ENCODE data around the gene SEMA4D.

DNA sequence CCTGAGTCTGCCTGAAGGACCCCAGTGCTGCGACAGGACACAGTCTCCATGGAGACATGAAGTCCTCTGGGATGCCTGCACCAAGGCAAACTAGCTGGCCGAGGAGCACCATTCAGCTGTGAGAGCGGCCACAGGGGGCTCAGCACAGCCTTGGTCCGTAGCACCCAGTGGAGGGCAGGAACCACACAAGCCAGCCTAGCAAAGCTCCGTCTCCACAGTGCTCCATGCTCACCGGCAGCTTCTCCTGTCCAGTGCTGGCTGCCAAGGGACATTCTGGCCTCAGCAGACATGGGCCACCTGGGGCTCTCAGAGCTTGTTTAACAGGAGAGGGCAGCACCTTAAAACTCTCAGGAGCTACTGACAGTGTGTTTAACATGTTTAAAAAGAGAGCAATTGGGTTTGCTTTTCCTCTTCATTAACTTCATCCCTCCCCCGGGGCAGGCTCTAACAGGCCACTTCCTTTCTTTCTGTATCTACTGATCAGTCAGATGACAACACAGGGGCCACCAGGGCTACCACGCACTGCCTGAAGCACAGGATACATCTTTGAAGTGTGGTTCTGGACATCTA, 122.6 kb downstream of the SEMA4D start:
- TF ChIP-seq POLR2AphosphoS5 (IDR thresholded peaks at IDR 0.05), result peak; percentile 26
- TF ChIP-seq, protein P1, sequence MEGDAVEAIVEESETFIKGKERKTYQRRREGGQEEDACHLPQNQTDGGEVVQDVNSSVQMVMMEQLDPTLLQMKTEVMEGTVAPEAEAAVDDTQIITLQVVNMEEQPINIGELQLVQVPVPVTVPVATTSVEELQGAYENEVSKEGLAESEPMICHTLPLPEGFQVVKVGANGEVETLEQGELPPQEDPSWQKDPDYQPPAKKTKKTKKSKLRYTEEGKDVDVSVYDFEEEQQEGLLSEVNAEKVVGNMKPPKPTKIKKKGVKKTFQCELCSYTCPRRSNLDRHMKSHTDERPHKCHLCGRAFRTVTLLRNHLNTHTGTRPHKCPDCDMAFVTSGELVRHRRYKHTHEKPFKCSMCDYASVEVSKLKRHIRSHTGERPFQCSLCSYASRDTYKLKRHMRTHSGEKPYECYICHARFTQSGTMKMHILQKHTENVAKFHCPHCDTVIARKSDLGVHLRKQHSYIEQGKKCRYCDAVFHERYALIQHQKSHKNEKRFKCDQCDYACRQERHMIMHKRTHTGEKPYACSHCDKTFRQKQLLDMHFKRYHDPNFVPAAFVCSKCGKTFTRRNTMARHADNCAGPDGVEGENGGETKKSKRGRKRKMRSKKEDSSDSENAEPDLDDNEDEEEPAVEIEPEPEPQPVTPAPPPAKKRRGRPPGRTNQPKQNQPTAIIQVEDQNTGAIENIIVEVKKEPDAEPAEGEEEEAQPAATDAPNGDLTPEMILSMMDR (IDR thresholded peaks at IDR 0.05), result peak in 2 of 4 experiments; percentile 28 to 29
- TF ChIP-seq POLR2A (IDR thresholded peaks at IDR 0.05), result no peak

Measured in prostate gland (tissue), 2 donors.